ENCODE measurements around the gene SLC39A10.
"Not testable (repeated sequence)": the region's sequence is repeated elsewhere in the genome, so short reads cannot be mapped to it uniquely, and the experiment has no call there.

The SLC39A10 gene

GRCh38 chr2:195659982-195660890 lies 3.2 kb downstream of the SLC39A10 start:
- no peaks in the 10 kb centered on the region for H3K36me3 ChIP-seq (ENCODE audit: control insufficient read depth, insufficient read depth, low read length, severe bottlenecking)
- DNase-seq (ENCODE audit: low read depth), result peak; percentile 95
- H3K9me3 ChIP-seq (ENCODE audit: control insufficient read depth, low read length), result no peaks in the 10 kb centered on the region
- H3K4me1 ChIP-seq (ENCODE audit: control insufficient read depth, insufficient read depth, low read length), result peaks cover 18% of the 10 kb centered on the region
- H3K9ac ChIP-seq (ENCODE audit: low read length), result peak overlapping the region; percentile 52
- H3K4me3 ChIP-seq (ENCODE audit: low read length), result peak overlapping the region; percentile 91
- H3K27me3 ChIP-seq (replicated peaks; ENCODE audit: control insufficient read depth, insufficient read depth, low read length), result no peaks in the 10 kb centered on the region

- no peak for DNase-seq (ENCODE audit: low read depth)
- Histone ChIP-seq H3K27me3 (replicated peaks; ENCODE audit: control insufficient read depth, insufficient read depth, low read length) (no peaks in the 10 kb centered on the region), H3K4me3 (ENCODE audit: low read length) (no peak overlapping the region), H3K9ac (ENCODE audit: low read length) (no peak overlapping the region), H3K4me1 (ENCODE audit: control insufficient read depth, insufficient read depth, low read length) (peaks cover 18% of the 10 kb centered on the region), H3K36me3 (ENCODE audit: control insufficient read depth, insufficient read depth, low read length, severe bottlenecking) (no peaks in the 10 kb centered on the region), H3K9me3 (ENCODE audit: control insufficient read depth, low read length) (no peaks in the 10 kb centered on the region)
Observed at GRCh38 chr2:195662138-195662537, 5.1 kb downstream of the SLC39A10 start.

- Histone ChIP-seq H3K9ac (ENCODE audit: low read length) (no peak overlapping the region), H3K9me3 (ENCODE audit: control insufficient read depth, low read length) (no peaks in the 10 kb centered on the region)
- DNase-seq (ENCODE audit: low read depth), result no peak
Observed at GRCh38 chr2:195663007-195663406, 6.0 kb downstream of the SLC39A10 start.

GRCh38 chr2:195664528-195664927 lies 7.5 kb downstream of the SLC39A10 start:
- Histone ChIP-seq H3K27me3 (replicated peaks; ENCODE audit: control insufficient read depth, insufficient read depth, low read length) (no peaks in the 10 kb centered on the region), H3K4me3 (ENCODE audit: low read length) (no peak overlapping the region), H3K4me1 (ENCODE audit: control insufficient read depth, insufficient read depth, low read length) (peaks cover 6% of the 10 kb centered on the region), H3K36me3 (ENCODE audit: control insufficient read depth, insufficient read depth, low read length, severe bottlenecking) (no peaks in the 10 kb centered on the region), H3K9ac (ENCODE audit: low read length) (no peak overlapping the region), H3K9me3 (ENCODE audit: control insufficient read depth, low read length) (no peaks in the 10 kb centered on the region)
- peak; percentile 52 for DNase-seq (ENCODE audit: low read depth)

More at GRCh38 chr2:195663007-195663406, 6.0 kb downstream of the SLC39A10 start:
- H3K27me3 ChIP-seq (replicated peaks; ENCODE audit: control insufficient read depth, insufficient read depth, low read length), result no peaks in the 10 kb centered on the region
- H3K4me3 ChIP-seq (ENCODE audit: low read length), result no peak overlapping the region
- no peaks in the 10 kb centered on the region for H3K36me3 ChIP-seq (ENCODE audit: control insufficient read depth, insufficient read depth, low read length, severe bottlenecking)
- H3K4me1 ChIP-seq (ENCODE audit: control insufficient read depth, insufficient read depth, low read length), result peaks cover 18% of the 10 kb centered on the region

DNA sequence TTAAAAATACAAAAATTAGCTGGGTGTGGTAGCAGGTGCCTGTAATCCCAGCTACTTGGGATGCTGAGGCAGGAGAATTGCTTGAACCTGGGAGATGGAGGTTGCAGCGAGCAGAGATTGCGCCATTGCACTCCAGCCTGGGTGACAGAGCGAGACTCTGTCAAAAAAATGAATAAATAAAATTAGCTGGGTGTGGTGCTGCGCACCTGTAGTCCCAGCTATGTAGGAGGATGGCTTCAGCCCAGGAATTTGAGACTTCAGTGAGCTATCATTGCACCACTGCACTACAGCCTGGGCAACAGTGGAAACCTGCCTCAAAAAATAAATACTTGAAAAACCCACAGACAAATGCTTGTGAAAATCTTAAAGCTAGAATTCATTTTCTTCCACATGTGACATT lies 8.1 kb downstream of the SLC39A10 start:
- not testable (repeated sequence) for H3K36me3 ChIP-seq (ENCODE audit: control insufficient read depth, insufficient read depth, low read length, severe bottlenecking); DNase-seq (ENCODE audit: low read depth); H3K4me3 ChIP-seq (ENCODE audit: low read length); H3K27me3 ChIP-seq (replicated peaks; ENCODE audit: control insufficient read depth, insufficient read depth, low read length); H3K9ac ChIP-seq (ENCODE audit: low read length); H3K9me3 ChIP-seq (ENCODE audit: control insufficient read depth, low read length); H3K4me1 ChIP-seq (ENCODE audit: control insufficient read depth, insufficient read depth, low read length)

- Histone ChIP-seq H3K27me3 (replicated peaks; ENCODE audit: control insufficient read depth, insufficient read depth, low read length) (no peaks in the 10 kb centered on the region), H3K4me3 (ENCODE audit: low read length) (no peak overlapping the region), H3K36me3 (ENCODE audit: control insufficient read depth, insufficient read depth, low read length, severe bottlenecking) (no peaks in the 10 kb centered on the region), H3K9me3 (ENCODE audit: control insufficient read depth, low read length) (no peaks in the 10 kb centered on the region), H3K9ac (ENCODE audit: low read length) (no peak overlapping the region), H3K4me1 (ENCODE audit: control insufficient read depth, insufficient read depth, low read length) (no peaks in the 10 kb centered on the region)
- DNase-seq (ENCODE audit: low read depth), result no peak
Observed at GRCh38 chr2:195666113-195666712, 9.2 kb downstream of the SLC39A10 start.

- H3K27me3 ChIP-seq (replicated peaks; ENCODE audit: control insufficient read depth, insufficient read depth, low read length), result no peaks in the 10 kb centered on the region
- no peaks in the 10 kb centered on the region for H3K36me3 ChIP-seq (ENCODE audit: control insufficient read depth, insufficient read depth, low read length, severe bottlenecking)
- no peak overlapping the region for H3K4me3 ChIP-seq (ENCODE audit: low read length)
- DNase-seq (ENCODE audit: low read depth), result no peak
- no peaks in the 10 kb centered on the region for H3K4me1 ChIP-seq (ENCODE audit: control insufficient read depth, insufficient read depth, low read length)
- H3K9me3 ChIP-seq (ENCODE audit: control insufficient read depth, low read length), result no peaks in the 10 kb centered on the region
- no peak overlapping the region for H3K9ac ChIP-seq (ENCODE audit: low read length)
Observed at GRCh38 chr2:195667974-195668373, 10.9 kb downstream of the SLC39A10 start.

GRCh38 chr2:195670191-195670590 lies 13.2 kb downstream of the SLC39A10 start:
- no peaks in the 10 kb centered on the region for H3K36me3 ChIP-seq (ENCODE audit: control insufficient read depth, insufficient read depth, low read length, severe bottlenecking)
- no peaks in the 10 kb centered on the region for H3K9me3 ChIP-seq (ENCODE audit: control insufficient read depth, low read length)
- H3K27me3 ChIP-seq (replicated peaks; ENCODE audit: control insufficient read depth, insufficient read depth, low read length), result no peaks in the 10 kb centered on the region
- no peak for DNase-seq (ENCODE audit: low read depth)
- H3K4me3 ChIP-seq (ENCODE audit: low read length), result no peak overlapping the region
- H3K9ac ChIP-seq (ENCODE audit: low read length), result no peak overlapping the region
- H3K4me1 ChIP-seq (ENCODE audit: control insufficient read depth, insufficient read depth, low read length), result no peaks in the 10 kb centered on the region

DNA sequence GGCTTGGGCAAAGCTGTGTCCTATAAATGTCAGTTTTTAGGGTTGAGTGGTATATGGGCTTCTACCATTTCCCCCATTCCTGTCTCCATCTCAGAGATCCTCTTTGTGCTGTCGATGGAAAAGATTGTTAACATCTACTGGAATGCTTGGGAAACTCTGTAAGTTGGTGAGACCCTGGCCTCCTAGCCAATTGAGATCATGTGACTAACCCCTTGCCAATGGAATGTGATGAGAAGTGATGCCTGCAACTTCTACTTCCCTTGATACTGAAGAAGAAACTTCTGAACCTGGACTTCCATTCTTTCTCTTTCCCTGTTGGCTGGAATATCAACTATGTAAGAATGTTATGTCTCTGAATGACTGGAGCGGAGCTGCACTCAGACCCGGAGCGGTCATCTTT lies 14.5 kb downstream of the SLC39A10 start:
- no peaks in the 10 kb centered on the region for H3K27me3 ChIP-seq (replicated peaks; ENCODE audit: control insufficient read depth, insufficient read depth, low read length)
- no peak for DNase-seq (ENCODE audit: low read depth)

DNA sequence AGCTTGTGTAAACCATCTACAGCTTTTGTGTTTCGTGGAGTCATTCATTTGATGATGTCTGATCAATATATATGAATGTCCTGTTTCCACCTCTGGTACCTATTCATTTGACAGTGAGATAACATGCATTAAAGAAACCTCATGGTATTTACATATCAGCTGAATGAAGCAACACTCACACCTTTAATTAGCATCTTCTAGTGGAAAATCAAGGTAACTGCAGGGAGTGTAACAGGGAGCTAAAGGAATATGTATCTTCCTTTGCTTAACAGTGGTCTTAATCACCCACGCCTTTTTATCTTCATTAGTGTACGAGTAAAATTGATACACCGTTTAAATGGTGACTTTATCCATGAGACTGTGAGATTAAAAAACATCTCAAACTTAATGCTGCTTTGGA lies 15.6 kb downstream of the SLC39A10 start:
- Histone ChIP-seq H3K9me3 (ENCODE audit: control insufficient read depth, low read length) (no peaks in the 10 kb centered on the region), H3K9ac (ENCODE audit: low read length) (no peak overlapping the region), H3K4me3 (ENCODE audit: low read length) (no peak overlapping the region), H3K4me1 (ENCODE audit: control insufficient read depth, insufficient read depth, low read length) (no peaks in the 10 kb centered on the region), H3K27me3 (replicated peaks; ENCODE audit: control insufficient read depth, insufficient read depth, low read length) (no peaks in the 10 kb centered on the region), H3K36me3 (ENCODE audit: control insufficient read depth, insufficient read depth, low read length, severe bottlenecking) (no peaks in the 10 kb centered on the region)
- DNase-seq (ENCODE audit: low read depth), result no peak

More for the DNA sequence above, 14.5 kb downstream of the SLC39A10 start:
- Histone ChIP-seq H3K36me3 (ENCODE audit: control insufficient read depth, insufficient read depth, low read length, severe bottlenecking) (no peaks in the 10 kb centered on the region), H3K4me1 (ENCODE audit: control insufficient read depth, insufficient read depth, low read length) (no peaks in the 10 kb centered on the region), H3K9ac (ENCODE audit: low read length) (no peak overlapping the region), H3K4me3 (ENCODE audit: low read length) (no peak overlapping the region), H3K9me3 (ENCODE audit: control insufficient read depth, low read length) (no peaks in the 10 kb centered on the region)

DNA sequence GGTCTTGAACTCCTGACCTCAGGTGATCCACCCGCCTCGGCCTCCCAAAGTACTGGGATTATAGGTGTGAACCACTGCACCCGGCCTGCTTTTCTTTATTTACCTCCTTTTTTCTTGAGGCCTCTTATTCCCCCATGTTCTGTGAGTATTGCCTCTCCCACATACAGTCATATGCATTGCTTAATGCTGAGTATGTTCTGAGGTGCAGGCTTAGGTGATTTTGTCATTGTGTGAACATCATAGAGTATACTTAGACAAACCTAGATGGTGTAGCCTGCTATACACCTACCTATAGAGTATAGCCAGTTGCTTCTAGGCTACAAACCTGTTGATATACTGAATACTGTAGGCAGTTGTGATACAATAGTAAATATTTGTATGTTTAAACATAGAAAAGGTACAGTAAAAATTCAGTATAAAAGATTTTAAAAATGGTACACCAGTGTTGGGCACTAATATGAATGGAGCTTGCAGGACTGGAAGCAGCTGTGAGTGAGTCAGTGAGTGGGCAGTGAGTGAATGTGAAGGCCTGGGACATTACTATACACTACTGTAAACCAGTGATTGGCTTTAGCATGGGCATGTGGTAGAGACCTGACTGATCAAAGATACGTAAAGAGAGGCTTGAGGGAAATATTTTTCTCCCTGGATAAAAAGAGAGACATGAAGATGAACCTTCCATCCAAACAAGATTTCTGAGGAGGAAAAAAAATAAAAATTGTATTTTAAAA lies 17.6 kb downstream of the SLC39A10 start:
- H3K4me1 ChIP-seq (ENCODE audit: control insufficient read depth, insufficient read depth, low read length), result no peaks in the 10 kb centered on the region
- no peaks in the 10 kb centered on the region for H3K27me3 ChIP-seq (replicated peaks; ENCODE audit: control insufficient read depth, insufficient read depth, low read length)
- H3K9me3 ChIP-seq (ENCODE audit: control insufficient read depth, low read length), result no peaks in the 10 kb centered on the region
- no peaks in the 10 kb centered on the region for H3K36me3 ChIP-seq (ENCODE audit: control insufficient read depth, insufficient read depth, low read length, severe bottlenecking)
- no peak overlapping the region for H3K9ac ChIP-seq (ENCODE audit: low read length)
- DNase-seq (ENCODE audit: low read depth), result peak; percentile 8
- H3K4me3 ChIP-seq (ENCODE audit: low read length), result no peak overlapping the region
